ENCODE data around the gene GPR157.

Gene GPR157

DNA sequence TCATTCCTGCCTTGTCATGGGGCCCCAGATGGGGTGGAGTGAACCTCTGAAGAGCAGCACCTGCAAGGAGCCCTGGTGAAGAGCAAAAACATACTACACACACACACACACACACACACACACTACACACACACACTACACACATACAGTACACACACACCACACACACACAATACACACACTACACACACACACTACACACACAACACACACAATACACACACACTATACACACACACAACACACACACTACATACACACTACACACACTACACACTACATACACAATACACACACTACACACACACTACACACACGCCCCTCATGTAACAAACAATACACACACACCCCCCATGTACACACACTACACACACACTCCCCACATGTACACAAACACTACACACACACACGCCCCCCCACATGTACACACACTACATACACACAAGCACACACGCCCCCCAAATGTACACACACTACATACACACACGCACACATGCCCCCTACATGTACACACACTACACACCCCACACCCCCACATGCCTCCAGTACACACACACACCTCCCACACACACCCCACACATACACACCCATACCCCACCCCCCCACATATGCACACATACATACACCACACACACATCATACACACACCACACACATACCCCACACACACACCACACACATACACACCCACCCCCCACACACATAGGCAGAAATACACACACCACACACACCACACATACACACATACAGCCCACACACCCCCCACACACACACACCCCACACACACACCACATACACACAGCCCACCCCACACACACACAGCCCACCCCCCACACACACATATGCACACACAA is 68.8 kb downstream of the GPR157 start:
- no peak for DNase-seq

- DNase-seq: no peak
Observed at GRCh38 chr1:9058465-9058864, 70.4 kb downstream of the GPR157 start.

DNA sequence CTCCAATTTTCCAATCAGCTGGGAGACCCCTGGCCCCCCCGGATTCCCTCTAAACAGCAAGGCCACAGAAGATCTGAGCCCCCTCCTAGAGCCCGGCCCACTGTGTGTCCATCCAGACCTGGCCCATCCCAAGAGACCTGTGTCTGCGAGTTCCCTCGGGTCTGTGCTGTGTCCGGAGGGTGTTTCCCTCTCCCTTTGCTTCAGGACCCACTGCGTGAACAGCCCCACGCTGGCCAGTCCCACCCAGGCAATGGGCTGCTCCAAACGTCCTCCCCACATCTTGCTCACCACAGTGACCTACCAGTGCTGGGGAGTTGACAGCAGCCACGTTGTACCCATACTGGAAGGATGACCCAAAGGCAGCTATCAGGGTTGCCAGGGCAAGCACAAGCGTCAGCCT is 71.1 kb downstream of the GPR157 start:
- no peak for DNase-seq

- no peak for DNase-seq
Observed at GRCh38 chr1:9052272-9053049, 76.4 kb downstream of the GPR157 start.

DNA sequence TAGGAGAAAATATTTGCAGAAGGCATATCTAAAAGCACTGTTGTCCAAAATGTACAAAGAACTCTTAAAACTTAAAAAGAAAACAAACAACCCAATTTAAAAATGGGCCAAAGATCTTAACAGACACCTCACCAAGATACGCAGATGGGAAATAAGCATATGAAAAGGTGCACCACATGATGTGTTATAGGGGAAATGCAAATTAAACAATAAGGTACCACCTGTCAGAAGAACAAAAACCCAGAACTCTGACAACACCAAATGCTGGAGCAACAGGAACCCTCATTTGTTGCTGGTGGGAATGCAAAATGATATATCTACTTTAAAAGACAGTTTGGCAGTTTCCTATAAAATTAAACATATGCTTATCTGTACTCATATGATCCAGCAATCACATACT is 77.5 kb downstream of the GPR157 start:
- DNase-seq: no peak

GRCh38 chr1:9050803-9051202 is 78.1 kb downstream of the GPR157 start:
- no peak for DNase-seq

Data from activated effector memory CD4-positive, alpha-beta T cell treated with anti-CD3 and anti-CD28 coated beads, Interleukin-2, amount 50 U/mL, for 16 hours (primary cell).